HFF-Myc (cell line): ENCODE measurements around the gene NTRK2.

ENCODE experiments used
- DNase-seq: peaks from one replicate; pipeline ENCODE4 v3.0.0-alpha.2; 2011; ENCODE audit warnings: low read depth; ENCODE audit errors: extremely low read depth
- H3K4me3 ChIP-seq: replicated peaks from 2 replicates; pipeline ENCODE4 v1.5.1; 2011; ENCODE audit warnings: low read depth, mild to moderate bottlenecking, control low read depth, low read length
- TF ChIP-seq, protein P1 (sequence below): IDR thresholded peaks from 2 replicates; pipeline ENCODE4 v1.5.1; 2012; ENCODE audit warnings: mild to moderate bottlenecking, low read depth, low read length, control low read depth; ENCODE audit errors: missing control alignments

NTRK2 gene

DNA sequence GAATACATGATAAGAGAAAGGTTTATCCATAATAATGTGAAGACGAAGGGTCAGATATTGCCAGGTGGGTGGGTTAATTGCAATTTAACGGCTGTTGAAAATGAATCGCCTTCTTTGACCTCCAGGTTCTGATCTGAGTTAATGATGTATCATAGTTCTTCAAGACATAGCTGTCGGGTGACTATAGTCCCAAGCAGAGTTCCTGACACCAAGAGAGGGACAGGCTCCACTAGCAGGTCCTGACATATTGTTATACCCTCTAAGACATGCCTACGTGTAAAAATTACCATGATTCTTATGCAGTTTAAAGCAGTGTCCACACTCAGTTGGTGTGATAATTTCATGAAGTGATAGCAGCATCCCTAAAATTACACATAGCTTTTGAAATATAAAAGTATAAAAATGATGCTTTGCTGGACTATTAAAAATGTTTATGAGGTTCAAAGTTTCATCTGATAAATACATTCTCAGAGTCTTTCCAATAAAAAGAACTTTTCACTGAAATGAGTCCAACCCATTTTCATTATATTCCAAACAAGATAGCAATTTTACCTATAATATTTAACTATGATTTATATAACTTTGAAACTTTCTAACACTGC lies 53.0 kb downstream of the NTRK2 start:
- TF ChIP-seq, protein P1, sequence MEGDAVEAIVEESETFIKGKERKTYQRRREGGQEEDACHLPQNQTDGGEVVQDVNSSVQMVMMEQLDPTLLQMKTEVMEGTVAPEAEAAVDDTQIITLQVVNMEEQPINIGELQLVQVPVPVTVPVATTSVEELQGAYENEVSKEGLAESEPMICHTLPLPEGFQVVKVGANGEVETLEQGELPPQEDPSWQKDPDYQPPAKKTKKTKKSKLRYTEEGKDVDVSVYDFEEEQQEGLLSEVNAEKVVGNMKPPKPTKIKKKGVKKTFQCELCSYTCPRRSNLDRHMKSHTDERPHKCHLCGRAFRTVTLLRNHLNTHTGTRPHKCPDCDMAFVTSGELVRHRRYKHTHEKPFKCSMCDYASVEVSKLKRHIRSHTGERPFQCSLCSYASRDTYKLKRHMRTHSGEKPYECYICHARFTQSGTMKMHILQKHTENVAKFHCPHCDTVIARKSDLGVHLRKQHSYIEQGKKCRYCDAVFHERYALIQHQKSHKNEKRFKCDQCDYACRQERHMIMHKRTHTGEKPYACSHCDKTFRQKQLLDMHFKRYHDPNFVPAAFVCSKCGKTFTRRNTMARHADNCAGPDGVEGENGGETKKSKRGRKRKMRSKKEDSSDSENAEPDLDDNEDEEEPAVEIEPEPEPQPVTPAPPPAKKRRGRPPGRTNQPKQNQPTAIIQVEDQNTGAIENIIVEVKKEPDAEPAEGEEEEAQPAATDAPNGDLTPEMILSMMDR: no peak
- H3K4me3 ChIP-seq: no peak overlapping the region
- DNase-seq: no peak

DNA sequence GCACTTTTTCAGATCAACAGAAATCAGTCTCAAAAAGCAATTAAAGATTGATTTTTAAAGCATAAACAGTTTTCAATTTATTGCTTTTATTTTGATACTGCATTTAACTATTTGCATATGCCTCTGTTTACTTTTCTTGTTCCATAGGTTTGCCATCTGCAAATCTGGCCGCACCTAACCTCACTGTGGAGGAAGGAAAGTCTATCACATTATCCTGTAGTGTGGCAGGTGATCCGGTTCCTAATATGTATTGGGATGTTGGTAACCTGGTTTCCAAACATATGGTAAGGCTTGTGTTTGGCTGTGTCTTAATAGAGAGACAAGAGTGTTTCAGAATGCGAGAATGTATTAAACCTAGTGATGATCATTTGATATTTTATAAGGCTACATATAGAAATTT lies 53.9 kb downstream of the NTRK2 start:
- TF ChIP-seq, protein P1: no peak
- H3K4me3 ChIP-seq: no peak overlapping the region
- no peak for DNase-seq

DNA sequence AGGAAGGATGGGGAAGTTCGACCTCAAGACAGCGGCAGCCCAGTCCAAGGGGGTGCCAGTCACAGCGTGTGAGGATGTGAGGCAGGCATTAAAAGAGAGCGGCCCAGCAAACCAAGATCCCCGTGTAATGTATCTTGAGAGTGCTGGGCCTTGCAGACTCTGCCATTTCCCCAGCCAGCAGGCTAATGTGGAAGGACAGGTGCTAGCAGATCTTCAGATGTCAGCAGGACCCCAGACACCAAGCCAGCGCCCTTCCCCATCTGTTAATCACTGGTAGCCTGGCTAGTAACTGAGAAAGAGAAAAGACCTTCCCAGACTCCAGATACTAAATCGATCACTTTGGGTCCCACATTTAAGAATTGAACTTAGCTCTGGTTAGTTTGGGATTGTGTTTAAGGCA lies 62.2 kb downstream of the NTRK2 start:
- TF ChIP-seq, protein P1: no peak
- DNase-seq: no peak
- H3K4me3 ChIP-seq: no peak overlapping the region

DNA sequence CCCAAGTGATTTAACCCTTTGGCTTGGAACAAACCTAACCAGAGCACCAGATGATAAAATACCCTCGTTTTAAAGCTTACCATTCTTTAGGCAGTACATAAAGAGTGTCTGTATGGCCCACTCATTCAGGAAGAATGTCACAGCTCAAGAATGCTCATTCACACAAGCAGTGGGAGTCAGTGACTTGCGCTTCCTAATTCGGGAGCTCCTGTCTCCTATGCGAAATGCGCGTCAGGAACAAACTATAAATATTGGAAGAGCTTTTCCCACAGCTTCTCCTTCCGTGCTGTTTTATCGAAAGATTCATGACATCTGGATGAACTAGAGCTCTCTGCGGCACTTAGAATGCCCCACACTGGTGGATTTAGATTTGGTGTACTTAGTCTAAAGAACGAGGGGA lies 66.6 kb downstream of the NTRK2 start:
- TF ChIP-seq, protein P1: no peak
- no peak overlapping the region for H3K4me3 ChIP-seq
- no peak for DNase-seq

DNA sequence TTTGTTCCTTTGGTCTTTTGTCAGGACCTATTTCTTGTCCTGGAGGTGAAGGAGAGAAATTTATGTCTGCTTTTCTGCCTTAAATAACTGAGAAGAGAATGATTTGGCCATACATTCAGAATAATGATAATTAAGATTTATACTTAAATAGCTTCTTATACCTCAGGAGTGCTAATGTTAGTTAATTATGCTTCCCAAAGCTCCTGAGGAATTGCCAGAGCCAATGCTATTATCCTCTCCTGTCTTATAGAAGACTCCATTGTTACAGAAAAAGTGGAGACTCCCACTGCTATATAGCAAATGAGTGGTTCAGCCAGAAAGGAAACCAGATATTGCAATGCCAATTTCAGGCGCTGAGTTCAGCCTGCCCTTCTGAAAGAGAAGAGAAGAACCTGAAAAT lies 67.0 kb downstream of the NTRK2 start:
- no peak overlapping the region for H3K4me3 ChIP-seq
- no peak for DNase-seq
- TF ChIP-seq, protein P1: no peak

DNA sequence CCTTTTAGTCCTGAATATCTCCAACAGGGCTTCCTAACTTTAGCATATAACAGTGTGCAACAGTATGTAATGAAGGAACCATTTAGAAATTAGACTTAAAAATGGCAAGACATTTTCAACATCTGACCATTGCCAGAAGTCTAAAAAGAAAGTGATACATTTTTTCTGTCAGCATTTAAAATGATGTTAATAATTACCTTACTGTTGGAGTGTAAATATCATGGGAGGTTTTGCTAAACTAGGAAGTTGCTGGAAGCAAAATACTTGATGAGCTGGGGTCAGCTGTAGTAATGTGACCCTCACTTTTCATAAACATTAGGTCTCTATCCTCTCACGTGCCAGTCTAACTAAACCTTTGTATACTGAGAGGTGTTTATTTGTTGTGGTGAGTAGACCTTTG lies 68.8 kb downstream of the NTRK2 start:
- TF ChIP-seq, protein P1: no peak
- no peak overlapping the region for H3K4me3 ChIP-seq
- DNase-seq: no peak

DNA sequence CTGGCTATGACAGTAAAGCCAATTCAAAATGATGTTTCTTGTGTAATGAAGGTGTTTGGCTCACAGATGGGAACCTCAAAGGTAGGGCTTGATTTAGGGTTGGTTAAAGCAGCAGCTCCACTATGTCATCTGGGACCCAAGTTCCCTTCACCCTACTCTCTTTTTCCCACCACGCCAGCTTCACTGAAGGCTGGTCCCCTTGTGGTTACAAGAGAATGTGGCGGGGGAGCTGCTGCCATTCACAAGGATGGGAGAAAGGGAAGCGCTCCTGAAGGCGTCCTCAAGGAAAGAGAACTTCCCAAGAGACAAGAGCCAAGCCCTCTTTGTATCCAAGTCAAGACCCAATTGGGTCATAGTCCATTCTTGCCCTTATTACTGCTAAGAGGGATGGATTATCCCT lies 72.7 kb downstream of the NTRK2 start:
- no peak overlapping the region for H3K4me3 ChIP-seq
- TF ChIP-seq, protein P1: no peak
- no peak for DNase-seq
